Loucy (cell line): Measurements from ENCODE around the gene KIAA0825.

Source experiments
- CTCF ChIP-seq: fragments of 200-600 bp; sonication (generic); conservative IDR thresholded peaks from 2 replicates; pipeline ENCODE4 v1.5.1; 2014; ENCODE audit warnings: mild to moderate bottlenecking, antibody characterized with exemption, low read length
- EZH2phosphoT487 ChIP-seq: fragments of 200-600 bp; IDR thresholded peaks from 2 replicates; pipeline ENCODE4 v1.6.1; 2018; ENCODE audit warnings: antibody characterized with exemption, mild to moderate bottlenecking, moderate library complexity, borderline replicate concordance

- TF ChIP-seq CTCF (no peak), EZH2phosphoT487 (no peak)
Measured at GRCh38 chr5:94260096-94260495, 358.3 kb downstream of the KIAA0825 start.
